A549 (cell line): Measurements from ENCODE around the gene CACNG7.

Experiments
- FOSB ChIP-seq: fragments of 250-450 bp; sonication (Bioruptor Pico); IDR thresholded peaks from 2 replicates; pipeline ENCODE4 v1.5.0; 2020; ENCODE audit warnings: mild to moderate bottlenecking, moderate library complexity
- JUN ChIP-seq, 2 experiments: fragments of >200 bp; sonication (Bioruptor Twin); formaldehyde crosslinking; IDR thresholded peaks; 2 replicates in 1 of 2; 3 replicates in 1 of 2; pipeline ENCODE4 v1.6.1; 2016 to 2017
- POLR2A ChIP-seq: IDR thresholded peaks from 2 replicates; pipeline ENCODE4 v1.6.1; 2012; ENCODE audit warnings: mild to moderate bottlenecking, low read length
- TF ChIP-seq, protein P1 (sequence below): fragments of 250-450 bp; sonication (Bioruptor Pico); IDR thresholded peaks from 2 replicates; pipeline ENCODE4 v1.5.0; 2021; ENCODE audit warnings: mild to moderate bottlenecking, moderate library complexity, borderline replicate concordance
- TF ChIP-seq, protein P2 (sequence below): fragments of >200 bp; sonication (Bioruptor Twin); formaldehyde crosslinking; IDR thresholded peaks from 3 replicates; pipeline ENCODE4 v1.5.1; 2016

GRCh38 chr19:53961523-53962356 is 52.7 kb downstream of the CACNG7 start:
- TF ChIP-seq, protein P1, sequence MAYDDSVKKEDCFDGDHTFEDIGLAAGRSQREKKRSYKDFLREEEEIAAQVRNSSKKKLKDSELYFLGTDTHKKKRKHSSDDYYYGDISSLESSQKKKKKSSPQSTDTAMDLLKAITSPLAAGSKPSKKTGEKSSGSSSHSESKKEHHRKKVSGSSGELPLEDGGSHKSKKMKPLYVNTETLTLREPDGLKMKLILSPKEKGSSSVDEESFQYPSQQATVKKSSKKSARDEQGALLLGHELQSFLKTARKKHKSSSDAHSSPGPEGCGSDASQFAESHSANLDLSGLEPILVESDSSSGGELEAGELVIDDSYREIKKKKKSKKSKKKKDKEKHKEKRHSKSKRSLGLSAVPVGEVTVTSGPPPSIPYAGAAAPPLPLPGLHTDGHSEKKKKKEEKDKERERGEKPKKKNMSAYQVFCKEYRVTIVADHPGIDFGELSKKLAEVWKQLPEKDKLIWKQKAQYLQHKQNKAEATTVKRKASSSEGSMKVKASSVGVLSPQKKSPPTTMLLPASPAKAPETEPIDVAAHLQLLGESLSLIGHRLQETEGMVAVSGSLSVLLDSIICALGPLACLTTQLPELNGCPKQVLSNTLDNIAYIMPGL (CRISPR knock-in tag): no peak
- no peak for TF ChIP-seq POLR2A
- TF ChIP-seq, protein P2, sequence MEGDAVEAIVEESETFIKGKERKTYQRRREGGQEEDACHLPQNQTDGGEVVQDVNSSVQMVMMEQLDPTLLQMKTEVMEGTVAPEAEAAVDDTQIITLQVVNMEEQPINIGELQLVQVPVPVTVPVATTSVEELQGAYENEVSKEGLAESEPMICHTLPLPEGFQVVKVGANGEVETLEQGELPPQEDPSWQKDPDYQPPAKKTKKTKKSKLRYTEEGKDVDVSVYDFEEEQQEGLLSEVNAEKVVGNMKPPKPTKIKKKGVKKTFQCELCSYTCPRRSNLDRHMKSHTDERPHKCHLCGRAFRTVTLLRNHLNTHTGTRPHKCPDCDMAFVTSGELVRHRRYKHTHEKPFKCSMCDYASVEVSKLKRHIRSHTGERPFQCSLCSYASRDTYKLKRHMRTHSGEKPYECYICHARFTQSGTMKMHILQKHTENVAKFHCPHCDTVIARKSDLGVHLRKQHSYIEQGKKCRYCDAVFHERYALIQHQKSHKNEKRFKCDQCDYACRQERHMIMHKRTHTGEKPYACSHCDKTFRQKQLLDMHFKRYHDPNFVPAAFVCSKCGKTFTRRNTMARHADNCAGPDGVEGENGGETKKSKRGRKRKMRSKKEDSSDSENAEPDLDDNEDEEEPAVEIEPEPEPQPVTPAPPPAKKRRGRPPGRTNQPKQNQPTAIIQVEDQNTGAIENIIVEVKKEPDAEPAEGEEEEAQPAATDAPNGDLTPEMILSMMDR: no peak
- no peak for TF ChIP-seq FOSB (CRISPR knock-in tag)
- TF ChIP-seq JUN (IDR thresholded peaks at IDR 0.05): no peak
